ENCODE measurements around the gene CCDC87.
"Not testable (repeated sequence)": the region's sequence is repeated elsewhere in the genome, so short reads cannot be mapped to it uniquely, and the experiment has no call there.

DNA sequence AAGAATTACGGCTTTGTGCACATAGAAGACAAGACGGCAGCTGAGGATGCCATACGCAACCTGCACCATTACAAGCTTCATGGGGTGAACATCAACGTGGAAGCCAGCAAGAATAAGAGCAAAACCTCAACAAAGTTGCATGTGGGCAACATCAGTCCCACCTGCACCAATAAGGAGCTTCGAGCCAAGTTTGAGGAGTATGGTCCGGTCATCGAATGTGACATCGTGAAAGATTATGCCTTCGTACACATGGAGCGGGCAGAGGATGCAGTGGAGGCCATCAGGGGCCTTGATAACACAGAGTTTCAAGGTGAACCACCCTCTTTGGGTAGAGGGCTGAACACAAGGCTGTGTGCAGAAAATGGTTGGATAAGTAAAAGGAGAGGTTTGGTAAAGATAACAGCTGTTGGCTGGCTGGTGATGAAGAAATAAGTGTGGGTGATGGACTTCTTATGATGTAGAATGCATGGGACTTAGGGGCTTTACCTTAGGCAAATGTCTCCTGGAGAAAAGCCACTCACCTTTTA, 47.0 kb upstream of the CCDC87 start:
- TF ChIP-seq, protein P1, sequence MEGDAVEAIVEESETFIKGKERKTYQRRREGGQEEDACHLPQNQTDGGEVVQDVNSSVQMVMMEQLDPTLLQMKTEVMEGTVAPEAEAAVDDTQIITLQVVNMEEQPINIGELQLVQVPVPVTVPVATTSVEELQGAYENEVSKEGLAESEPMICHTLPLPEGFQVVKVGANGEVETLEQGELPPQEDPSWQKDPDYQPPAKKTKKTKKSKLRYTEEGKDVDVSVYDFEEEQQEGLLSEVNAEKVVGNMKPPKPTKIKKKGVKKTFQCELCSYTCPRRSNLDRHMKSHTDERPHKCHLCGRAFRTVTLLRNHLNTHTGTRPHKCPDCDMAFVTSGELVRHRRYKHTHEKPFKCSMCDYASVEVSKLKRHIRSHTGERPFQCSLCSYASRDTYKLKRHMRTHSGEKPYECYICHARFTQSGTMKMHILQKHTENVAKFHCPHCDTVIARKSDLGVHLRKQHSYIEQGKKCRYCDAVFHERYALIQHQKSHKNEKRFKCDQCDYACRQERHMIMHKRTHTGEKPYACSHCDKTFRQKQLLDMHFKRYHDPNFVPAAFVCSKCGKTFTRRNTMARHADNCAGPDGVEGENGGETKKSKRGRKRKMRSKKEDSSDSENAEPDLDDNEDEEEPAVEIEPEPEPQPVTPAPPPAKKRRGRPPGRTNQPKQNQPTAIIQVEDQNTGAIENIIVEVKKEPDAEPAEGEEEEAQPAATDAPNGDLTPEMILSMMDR (IDR thresholded peaks at IDR 0.05; ENCODE audit: low read depth, low read length, missing input control), result not testable (repeated sequence)
- TF ChIP-seq, protein P2, sequence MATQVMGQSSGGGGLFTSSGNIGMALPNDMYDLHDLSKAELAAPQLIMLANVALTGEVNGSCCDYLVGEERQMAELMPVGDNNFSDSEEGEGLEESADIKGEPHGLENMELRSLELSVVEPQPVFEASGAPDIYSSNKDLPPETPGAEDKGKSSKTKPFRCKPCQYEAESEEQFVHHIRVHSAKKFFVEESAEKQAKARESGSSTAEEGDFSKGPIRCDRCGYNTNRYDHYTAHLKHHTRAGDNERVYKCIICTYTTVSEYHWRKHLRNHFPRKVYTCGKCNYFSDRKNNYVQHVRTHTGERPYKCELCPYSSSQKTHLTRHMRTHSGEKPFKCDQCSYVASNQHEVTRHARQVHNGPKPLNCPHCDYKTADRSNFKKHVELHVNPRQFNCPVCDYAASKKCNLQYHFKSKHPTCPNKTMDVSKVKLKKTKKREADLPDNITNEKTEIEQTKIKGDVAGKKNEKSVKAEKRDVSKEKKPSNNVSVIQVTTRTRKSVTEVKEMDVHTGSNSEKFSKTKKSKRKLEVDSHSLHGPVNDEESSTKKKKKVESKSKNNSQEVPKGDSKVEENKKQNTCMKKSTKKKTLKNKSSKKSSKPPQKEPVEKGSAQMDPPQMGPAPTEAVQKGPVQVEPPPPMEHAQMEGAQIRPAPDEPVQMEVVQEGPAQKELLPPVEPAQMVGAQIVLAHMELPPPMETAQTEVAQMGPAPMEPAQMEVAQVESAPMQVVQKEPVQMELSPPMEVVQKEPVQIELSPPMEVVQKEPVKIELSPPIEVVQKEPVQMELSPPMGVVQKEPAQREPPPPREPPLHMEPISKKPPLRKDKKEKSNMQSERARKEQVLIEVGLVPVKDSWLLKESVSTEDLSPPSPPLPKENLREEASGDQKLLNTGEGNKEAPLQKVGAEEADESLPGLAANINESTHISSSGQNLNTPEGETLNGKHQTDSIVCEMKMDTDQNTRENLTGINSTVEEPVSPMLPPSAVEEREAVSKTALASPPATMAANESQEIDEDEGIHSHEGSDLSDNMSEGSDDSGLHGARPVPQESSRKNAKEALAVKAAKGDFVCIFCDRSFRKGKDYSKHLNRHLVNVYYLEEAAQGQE (IDR thresholded peaks at IDR 0.05), result not testable (repeated sequence)
- TF ChIP-seq, protein P3, sequence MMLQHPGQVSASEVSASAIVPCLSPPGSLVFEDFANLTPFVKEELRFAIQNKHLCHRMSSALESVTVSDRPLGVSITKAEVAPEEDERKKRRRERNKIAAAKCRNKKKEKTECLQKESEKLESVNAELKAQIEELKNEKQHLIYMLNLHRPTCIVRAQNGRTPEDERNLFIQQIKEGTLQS (IDR thresholded peaks at IDR 0.05), result not testable (repeated sequence)
- TF ChIP-seq, protein P4, sequence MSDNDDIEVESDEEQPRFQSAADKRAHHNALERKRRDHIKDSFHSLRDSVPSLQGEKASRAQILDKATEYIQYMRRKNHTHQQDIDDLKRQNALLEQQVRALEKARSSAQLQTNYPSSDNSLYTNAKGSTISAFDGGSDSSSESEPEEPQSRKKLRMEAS (IDR thresholded peaks at IDR 0.05), result not testable (repeated sequence)
- not testable (repeated sequence) for TF ChIP-seq YY1 (IDR thresholded peaks at IDR 0.05); TAF1 (conservative IDR thresholded peaks at IDR 0.05); JUND (IDR thresholded peaks at IDR 0.05); HNF4G (IDR thresholded peaks at IDR 0.05); FOXA1 (IDR thresholded peaks at IDR 0.05); SP1 (IDR thresholded peaks at IDR 0.05)

Data from liver (tissue), 3 donors.